Ectodermal cell (in vitro differentiated cells): ENCODE data around the gene HLA-E.
A peak's percentile ranks its signal among the peaks of the same experiment; 100 is the strongest.
"Not testable (repeated sequence)": the region's sequence is repeated elsewhere in the genome, so short reads cannot be mapped to it uniquely, and the experiment has no call there.

Experiments used
- H3K27ac ChIP-seq: 2 replicates; pipeline ENCODE4 v1.7.0; 2013; ENCODE audit warnings: mild to moderate bottlenecking, low read depth, low read length; ENCODE audit not compliant: insufficient read depth, poor library complexity, severe bottlenecking
- H3K27me3 ChIP-seq: 2 replicates; pipeline ENCODE4 v1.7.0; 2013; ENCODE audit warnings: mild to moderate bottlenecking, low read length; ENCODE audit not compliant: insufficient read depth, control insufficient read depth, poor library complexity, severe bottlenecking
- H3K36me3 ChIP-seq: one replicate; pipeline ENCODE4 v1.7.0; 2013; ENCODE audit warnings: low read length; ENCODE audit not compliant: control insufficient read depth, insufficient read depth
- H3K4me1 ChIP-seq: one replicate; pipeline ENCODE4 v1.7.0; 2013; ENCODE audit warnings: low read length; ENCODE audit not compliant: control insufficient read depth, insufficient read depth
- H3K4me3 ChIP-seq: 2 replicates; pipeline ENCODE4 v1.7.0; 2013; ENCODE audit warnings: low read depth, low read length, control low read depth; ENCODE audit not compliant: insufficient read depth
- H3K9me3 ChIP-seq: 2 replicates; pipeline ENCODE4 v1.7.0; 2013; ENCODE audit warnings: mild to moderate bottlenecking, low read length, moderate library complexity; ENCODE audit not compliant: control insufficient read depth
- WGBS, 2 experiments: methylation state at CpG; one replicate each; pipeline ENCODE4 v1.1.7; 2013; ENCODE audit warnings: missing lambda C conversion rate in 2 of 2; 5-methylcytosine and 5-hydroxymethylcytosine counted together

Gene HLA-E

DNA sequence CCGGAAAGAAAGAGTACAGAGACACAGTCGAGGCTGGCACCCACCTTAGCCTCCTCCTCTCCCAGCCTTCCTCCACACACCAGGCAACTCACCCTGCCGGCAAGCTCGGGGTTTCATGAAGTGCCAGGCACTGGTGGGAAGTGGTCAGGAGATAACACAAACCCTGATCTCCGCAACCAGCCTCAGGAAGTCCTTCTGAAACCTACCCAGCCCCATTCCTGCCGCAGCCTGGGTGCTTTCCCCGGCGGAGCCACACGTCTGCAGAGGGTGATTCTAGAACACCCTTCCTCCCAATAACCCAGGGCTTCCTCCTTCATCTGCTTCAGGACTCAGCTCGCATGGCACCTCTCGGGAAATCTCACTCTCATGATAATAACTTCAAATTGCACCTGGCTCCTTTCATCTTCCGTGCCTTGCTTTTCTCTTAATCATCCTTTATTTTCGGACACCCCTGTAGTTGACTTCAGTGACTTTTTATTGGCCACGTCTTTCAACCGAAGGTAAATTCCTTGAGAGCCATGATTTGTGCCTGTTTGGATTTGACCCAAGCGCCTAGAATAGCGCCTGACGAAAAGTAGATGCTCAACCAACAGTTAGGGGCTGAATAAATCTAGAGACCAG is 8.7 kb upstream of the HLA-E start:
- H3K27me3 ChIP-seq: peaks cover 65% of the 10 kb centered on the region

DNA sequence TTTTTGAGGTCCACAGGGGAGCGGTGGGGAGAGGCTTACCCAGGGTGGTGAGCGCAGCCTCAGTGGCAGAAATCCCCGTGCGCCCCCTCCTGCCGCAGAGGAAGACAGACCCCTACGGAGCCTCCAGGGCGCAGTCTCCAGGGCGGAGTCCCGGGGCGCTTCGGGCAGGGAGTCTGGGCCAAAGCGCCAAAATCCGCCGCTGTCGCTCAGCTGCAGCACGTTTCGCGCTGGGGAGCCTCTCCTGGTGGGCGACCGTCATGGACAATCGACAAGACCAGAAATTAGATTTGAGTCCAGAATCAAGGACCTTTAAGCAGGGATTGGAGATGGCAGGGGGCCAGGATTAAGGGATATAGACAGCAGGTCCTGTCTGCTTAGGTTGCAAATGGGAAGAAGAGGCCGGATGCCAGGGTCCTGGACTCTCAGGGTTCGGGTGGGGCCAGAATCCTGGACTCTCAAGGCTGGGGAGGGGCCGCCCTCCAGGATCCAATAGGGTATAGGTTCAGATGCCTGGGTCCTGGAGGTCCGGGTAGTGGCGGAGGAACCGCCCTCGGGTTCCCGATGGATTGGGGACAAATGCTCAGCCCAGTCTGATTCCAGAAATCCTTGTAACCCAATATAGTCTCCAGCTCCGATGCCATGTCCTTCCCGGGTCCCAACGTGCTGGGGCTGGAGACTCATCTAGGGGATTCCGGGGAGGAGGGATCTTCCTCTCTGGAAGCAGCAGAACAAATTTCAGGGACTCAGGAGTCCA is 7.9 kb upstream of the HLA-E start:
- Histone ChIP-seq H3K4me3 (no peak overlapping the region), H3K36me3 (no peaks in the 10 kb centered on the region)
- WGBS, 2 experiments: 23 to 24% methylated on average over 33 of the region's 33 CpGs

More for the DNA sequence above, 8.7 kb upstream of the HLA-E start:
- Histone ChIP-seq H3K4me1 (no peaks in the 10 kb centered on the region), H3K4me3 (no peak overlapping the region), H3K27ac (no peak overlapping the region), H3K36me3 (no peaks in the 10 kb centered on the region), H3K9me3 (no peaks in the 10 kb centered on the region)
- WGBS, 2 experiments: 42 to 44% methylated on average over 18 of the region's 18 CpGs

GRCh38 chr6:30481965-30482644 is 7.2 kb upstream of the HLA-E start:
- H3K27ac ChIP-seq, H3K4me3 ChIP-seq, H3K36me3 ChIP-seq, H3K4me1 ChIP-seq, H3K9me3 ChIP-seq: not testable (repeated sequence)
- peaks cover 64% of the 10 kb centered on the region for H3K27me3 ChIP-seq
- 5 to 6% methylated on average over 19 of the region's 19 CpGs for WGBS, 2 experiments

More for the DNA sequence above, 7.9 kb upstream of the HLA-E start:
- H3K4me1 ChIP-seq: no peaks in the 10 kb centered on the region
- H3K27me3 ChIP-seq: peaks cover 66% of the 10 kb centered on the region
- no peaks in the 10 kb centered on the region for H3K9me3 ChIP-seq
- no peak overlapping the region for H3K27ac ChIP-seq

- H3K4me3 ChIP-seq: no peak overlapping the region
- no peak overlapping the region for H3K27ac ChIP-seq
- WGBS, 2 experiments: 35 to 37% methylated on average over 7 of the region's 7 CpGs
- no peaks in the 10 kb centered on the region for H3K9me3 ChIP-seq
- H3K27me3 ChIP-seq: peaks cover 52% of the 10 kb centered on the region
- no peaks in the 10 kb centered on the region for H3K36me3 ChIP-seq
- H3K4me1 ChIP-seq: no peaks in the 10 kb centered on the region
Observed at GRCh38 chr6:30483677-30484279, 5.5 kb upstream of the HLA-E start.

DNA sequence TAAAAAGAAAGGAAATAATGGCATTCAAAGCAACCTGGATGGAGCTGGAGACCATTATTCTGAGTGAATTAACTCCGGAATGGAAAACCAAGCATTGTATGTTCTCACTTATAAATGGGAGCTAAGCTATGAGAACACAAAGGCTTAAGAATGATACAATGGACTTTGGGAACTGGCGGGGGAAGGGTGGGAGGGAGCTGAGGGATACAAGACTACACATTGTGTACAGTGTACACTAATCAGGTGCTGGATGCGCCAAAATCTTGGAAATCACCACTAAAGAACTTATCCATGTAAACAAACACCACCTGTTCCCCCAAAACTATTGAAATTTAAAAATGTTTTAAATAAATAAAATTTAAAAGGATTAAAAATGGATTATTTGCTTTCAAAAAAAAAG is 4.1 kb upstream of the HLA-E start:
- Histone ChIP-seq H3K9me3 (no peaks in the 10 kb centered on the region), H3K27ac (no peak overlapping the region), H3K4me1 (no peaks in the 10 kb centered on the region), H3K4me3 (no peak overlapping the region), H3K36me3 (no peaks in the 10 kb centered on the region), H3K27me3 (peaks cover 37% of the 10 kb centered on the region)
- 94 to 98% methylated on average over 3 of the region's 3 CpGs for WGBS, 2 experiments

DNA sequence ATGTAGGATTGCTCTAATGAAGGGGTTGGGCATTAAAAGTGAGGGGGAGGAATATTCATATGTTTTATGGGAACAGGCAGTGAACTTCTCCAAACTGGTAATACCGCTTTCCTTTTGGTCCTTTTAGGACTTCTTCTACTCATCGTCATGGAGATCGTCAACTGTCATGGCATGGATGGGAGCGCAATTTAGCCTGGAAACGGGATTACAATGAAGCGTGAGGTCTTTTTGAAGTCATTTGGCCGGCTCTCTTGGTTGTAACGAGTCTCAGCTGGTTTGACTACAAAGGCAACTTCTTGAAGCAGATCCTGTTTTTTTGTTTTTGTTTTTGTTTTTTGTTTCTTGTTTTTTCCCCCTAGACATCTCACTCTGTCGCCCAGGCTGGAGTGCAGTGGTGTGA is 1.4 kb upstream of the HLA-E start:
- WGBS, 2 experiments: 76% methylated on average over 9 of the region's 9 CpGs
- no peaks in the 10 kb centered on the region for H3K4me1 ChIP-seq

DNA sequence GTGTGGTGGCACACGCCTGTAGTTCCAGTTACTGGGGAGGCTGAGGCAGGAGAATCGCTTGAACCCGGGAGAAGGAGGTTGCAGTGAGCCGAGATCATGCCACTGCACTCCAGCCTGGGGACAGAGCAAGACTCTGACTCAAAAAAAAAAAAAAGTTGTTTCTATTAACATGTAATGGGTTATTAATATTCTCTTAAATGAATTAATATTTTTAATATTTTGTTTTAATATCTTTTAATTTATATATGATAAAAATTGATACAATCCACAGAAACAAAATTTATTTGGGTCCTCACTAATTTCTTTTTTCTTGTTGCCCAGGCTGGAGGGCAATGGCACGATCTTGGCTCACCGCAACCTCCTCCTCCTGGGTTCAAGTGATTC is 620 bp upstream of the HLA-E start:
- not testable (repeated sequence) for H3K36me3 ChIP-seq, H3K27me3 ChIP-seq, H3K4me1 ChIP-seq, H3K4me3 ChIP-seq, H3K27ac ChIP-seq, H3K9me3 ChIP-seq
- WGBS, 2 experiments: 85 to 94% methylated on average over 6 of the region's 6 CpGs

More for the DNA sequence above, 1.4 kb upstream of the HLA-E start:
- H3K9me3 ChIP-seq: no peaks in the 10 kb centered on the region
- peaks cover 15% of the 10 kb centered on the region for H3K27me3 ChIP-seq
- peaks cover 6% of the 10 kb centered on the region for H3K36me3 ChIP-seq
- no peak overlapping the region for H3K4me3 ChIP-seq
- no peak overlapping the region for H3K27ac ChIP-seq

- H3K4me3 ChIP-seq: peak overlapping the region; percentile 69
- H3K4me1 ChIP-seq: no peaks in the 10 kb centered on the region
- H3K9me3 ChIP-seq: no peaks in the 10 kb centered on the region
- H3K27ac ChIP-seq: peak overlapping the region; percentile 9
- H3K27me3 ChIP-seq: peaks cover 8% of the 10 kb centered on the region
- 16 to 18% methylated on average over 38 of the region's 38 CpGs for WGBS, 2 experiments
- H3K36me3 ChIP-seq: peaks cover 6% of the 10 kb centered on the region
Observed at GRCh38 chr6:30490026-30490876, 942 bp downstream of the HLA-E start.

DNA sequence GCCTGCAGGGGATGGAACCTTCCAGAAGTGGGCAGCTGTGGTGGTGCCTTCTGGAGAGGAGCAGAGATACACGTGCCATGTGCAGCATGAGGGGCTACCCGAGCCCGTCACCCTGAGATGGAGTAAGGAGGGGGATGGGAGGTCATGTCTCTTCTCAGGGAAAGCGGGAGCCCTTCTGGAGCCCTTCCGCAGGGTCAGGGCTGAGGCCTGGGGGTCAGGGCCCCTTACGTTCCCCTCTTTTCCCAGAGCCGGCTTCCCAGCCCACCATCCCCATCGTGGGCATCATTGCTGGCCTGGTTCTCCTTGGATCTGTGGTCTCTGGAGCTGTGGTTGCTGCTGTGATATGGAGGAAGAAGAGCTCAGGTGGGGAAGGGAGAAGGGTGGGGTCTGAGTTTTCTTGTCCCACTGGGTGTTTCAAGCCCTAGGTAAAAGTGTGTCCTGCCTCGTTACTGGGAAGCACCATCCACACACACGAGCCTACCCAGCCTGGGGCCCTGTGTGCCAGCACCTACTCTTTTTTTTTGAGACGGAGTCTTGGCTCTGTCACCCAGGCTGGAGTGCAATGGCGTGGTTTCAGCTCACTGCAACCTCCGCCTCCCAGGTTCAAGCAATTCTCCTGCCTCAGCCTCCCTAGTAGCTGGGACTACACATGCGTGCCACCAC is 2.1 kb downstream of the HLA-E start:
- not testable (repeated sequence) for H3K4me1 ChIP-seq, H3K4me3 ChIP-seq, H3K9me3 ChIP-seq, H3K36me3 ChIP-seq, H3K27me3 ChIP-seq, H3K27ac ChIP-seq
- WGBS, 2 experiments: 95 to 97% methylated on average over 14 of the region's 14 CpGs
